IPS DF 4.7 (cell line): Measurements from ENCODE around the gene TEX2.
A peak's percentile ranks its signal among the peaks of the same experiment; 100 is the strongest.

ENCODE experiments used
- DNase-seq: peaks from one replicate; pipeline ENCODE4 v3.0.0-alpha.2; 2013; ENCODE audit warnings: low spot score; ENCODE audit errors: extremely low read depth

TEX2 gene, protein sequence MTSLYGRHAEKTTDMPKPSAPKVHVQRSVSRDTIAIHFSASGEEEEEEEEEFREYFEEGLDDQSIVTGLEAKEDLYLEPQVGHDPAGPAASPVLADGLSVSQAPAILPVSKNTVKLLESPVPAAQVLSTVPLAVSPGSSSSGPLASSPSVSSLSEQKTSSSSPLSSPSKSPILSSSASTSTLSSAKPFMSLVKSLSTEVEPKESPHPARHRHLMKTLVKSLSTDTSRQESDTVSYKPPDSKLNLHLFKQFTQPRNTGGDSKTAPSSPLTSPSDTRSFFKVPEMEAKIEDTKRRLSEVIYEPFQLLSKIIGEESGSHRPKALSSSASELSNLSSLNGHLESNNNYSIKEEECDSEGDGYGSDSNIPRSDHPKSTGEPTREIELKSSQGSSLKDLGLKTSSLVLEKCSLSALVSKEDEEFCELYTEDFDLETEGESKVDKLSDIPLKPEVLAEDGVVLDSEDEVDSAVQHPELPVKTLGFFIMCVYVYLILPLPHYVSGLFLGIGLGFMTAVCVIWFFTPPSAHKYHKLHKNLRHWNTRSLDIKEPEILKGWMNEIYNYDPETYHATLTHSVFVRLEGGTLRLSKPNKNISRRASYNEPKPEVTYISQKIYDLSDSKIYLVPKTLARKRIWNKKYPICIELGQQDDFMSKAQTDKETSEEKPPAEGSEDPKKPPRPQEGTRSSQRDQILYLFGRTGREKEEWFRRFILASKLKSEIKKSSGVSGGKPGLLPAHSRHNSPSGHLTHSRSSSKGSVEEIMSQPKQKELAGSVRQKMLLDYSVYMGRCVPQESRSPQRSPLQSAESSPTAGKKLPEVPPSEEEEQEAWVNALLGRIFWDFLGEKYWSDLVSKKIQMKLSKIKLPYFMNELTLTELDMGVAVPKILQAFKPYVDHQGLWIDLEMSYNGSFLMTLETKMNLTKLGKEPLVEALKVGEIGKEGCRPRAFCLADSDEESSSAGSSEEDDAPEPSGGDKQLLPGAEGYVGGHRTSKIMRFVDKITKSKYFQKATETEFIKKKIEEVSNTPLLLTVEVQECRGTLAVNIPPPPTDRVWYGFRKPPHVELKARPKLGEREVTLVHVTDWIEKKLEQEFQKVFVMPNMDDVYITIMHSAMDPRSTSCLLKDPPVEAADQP

DNA sequence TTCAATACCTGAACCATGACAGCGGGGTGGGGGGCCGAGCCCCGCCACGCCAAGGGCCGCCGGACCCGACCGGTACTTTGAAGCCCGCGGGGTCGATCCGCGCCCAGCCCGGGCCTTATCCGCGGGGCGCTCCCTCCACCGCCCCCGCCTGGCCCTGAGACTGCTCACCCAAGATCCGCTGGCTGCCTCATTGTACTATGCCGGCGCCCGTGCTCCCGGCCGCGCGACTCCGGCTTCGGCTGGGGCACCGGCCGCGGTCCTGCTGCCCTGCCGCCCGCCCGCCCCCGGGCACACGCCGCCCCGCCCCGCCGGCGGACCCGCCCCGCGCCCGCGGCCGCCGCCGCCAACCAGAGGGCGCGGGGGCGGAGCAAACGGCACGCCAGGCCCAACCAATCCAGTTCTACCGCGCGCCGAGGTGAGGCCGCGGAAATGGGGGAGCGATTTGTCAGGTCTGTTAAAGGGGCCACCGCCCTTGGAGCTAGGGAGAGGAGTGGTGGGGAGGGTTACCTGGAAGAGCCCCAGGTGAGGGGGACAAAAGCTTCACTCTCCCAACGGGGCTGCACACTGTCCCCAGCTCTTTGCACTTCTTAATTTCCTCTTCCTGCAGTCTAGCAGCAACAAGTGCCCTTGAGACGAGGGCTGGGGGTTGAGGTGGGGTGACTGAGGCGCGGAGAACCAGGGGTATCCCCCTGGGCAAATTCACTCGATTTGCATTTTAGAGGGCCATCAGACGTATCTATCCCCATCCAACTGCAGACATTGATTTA lies at the start of gene TEX2:
TSS of gene TEX2 (minus strand) at position 261 of the 767 bp plus-strand sequence. CDS start 49,043 bp downstream, outside the sequence.
- peak; percentile 71 for DNase-seq

DNA sequence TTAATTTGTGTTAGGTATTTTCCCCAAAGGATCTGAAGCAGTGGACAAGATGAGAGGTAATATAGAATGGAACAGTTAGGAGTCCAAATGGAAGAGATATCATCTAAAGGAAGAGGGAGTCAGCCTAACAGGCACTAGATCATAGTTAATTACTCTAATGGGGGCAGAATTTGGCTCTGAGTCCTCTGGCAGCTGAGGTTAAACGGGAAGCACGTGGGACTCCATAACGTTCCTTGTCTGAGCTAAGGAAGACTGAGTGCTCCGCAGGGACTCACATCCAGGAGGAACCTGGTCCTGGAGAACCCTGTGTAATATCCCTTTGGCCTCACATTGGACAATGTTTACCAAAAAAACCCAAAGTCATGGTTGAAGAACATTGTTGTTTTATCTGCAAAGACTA lies 46.6 kb upstream of the TEX2 start:
- no peak for DNase-seq

DNA sequence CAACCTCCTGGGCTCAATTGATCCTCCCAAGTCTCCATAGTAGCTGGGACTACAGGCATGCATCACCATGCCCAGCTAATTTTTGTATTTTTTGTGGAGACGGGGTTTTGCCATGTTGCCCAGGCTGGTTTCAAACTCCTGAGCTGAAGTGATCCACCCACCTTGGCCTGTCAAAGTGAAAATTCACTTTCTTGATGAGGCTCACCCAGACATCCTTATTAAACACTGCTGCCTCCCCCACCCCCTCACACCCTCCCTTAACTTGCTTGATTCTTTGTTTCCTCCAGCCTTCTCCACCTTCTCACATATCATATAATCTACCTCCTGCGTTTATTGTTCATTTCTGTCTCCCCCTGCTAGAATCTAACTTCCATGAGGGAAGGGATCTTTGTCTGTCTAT lies 46.0 kb upstream of the TEX2 start:
- no peak for DNase-seq

DNA sequence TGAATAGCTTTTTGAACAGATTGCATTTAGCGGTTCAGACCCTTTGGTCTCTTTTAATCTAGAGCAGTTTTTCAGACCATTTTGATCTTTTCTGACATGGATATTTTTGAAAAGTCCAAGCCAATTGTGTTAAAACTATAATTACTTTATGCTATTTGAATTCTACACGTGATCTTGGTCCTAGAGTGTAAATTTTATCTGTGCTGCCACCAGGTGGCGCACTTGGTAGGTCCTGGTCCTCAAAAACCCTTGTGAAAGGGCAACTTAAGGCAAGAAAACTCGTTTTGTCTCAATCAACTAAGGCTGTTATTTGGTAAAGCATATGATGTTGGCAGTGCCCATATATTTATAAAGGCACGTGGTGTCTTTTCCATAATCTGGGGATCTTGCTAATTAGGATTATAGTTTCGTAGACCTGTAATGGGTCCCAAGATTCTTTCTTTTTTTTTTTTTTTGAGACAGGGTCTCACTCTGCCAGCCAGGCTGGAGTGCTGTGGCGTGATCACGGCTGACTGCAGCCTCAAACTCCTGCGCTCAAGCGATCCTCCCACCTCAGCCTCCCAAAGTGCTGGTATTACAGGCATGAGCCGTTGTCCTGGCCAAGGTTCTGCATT lies 43.9 kb upstream of the TEX2 start:
- peak; percentile 11 for DNase-seq

DNA sequence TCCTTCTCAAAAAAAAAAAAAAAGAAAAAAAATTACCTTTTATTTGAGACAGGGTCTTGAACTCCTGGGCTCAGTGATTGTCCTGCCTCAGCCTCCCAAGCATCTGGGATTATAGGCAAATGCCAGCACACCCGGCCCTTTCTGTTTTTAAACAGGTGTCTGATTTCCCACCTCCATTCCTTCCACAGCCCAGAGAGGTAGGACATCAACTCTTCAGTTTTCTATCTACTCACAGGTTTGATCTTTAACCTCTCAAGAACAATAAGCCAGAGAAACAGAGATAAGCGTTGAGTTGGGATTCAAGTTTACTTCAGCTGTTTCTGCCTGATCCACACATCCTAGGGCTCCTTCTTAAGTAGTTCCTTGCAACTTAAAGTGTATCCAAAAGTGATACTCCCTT lies 41.5 kb upstream of the TEX2 start:
- no peak for DNase-seq

DNA sequence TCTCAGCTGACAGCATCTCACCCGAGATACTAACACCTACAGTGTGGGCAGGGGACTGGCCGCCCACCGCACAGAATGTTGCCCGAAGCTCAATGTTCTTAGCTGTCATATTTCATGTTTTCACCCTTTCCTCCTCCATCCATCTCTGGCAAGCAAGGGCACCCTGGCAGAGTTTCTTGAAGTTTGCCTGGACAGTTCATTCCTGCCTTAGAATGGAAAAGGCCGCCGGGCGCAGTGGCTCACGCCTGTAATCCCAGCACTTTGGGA lies 37.6 kb upstream of the TEX2 start:
- no peak for DNase-seq

DNA sequence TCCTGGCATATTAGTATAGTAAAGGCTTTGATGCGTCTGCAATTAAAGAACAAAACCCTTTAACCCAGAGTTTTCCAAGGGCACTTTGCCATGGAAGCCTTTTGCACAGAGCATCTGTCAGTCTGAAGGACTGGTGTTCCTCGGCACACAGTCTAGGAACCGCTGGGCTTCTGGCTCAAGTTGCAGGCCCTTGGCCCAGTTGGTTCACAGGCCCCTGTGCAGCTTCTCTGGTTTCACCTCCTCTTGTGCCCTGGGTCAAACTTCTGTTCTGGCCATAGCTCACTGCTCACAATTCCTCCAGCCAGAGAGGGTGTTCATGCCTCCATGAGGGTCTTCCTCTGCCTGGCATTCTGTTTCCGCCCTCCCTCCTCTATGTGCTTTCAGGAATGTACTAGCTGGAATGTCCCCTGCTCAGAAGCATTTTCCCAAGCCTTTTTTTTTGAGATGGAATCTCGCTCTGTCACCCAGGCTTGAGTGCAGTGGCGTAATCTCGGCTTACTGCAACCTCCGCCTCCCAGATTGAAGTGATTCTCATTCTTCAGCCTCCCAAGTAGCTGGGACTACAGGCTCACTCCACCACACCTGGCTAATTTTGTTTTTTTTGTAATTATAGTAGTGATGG lies 34.5 kb upstream of the TEX2 start:
- DNase-seq: no peak

DNA sequence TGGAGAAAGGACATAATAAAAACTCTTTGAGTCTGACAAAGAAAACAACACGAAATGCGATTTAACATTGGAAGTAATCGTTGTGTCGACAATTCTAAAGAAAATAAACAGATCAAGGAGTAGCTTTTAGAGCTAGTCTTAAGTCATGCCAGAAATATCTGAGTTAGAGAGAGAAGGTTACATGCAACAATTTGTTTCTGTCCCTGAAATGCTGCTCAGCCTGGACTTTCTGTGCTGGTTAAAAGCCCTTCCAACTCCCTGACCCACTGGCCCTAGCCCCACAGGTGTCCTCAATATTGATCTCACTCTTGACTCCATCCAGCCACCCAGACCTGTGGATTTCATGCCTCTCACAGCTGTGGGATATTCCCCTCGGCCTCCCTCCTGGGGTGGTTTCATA lies 33.2 kb upstream of the TEX2 start:
- DNase-seq: no peak

DNA sequence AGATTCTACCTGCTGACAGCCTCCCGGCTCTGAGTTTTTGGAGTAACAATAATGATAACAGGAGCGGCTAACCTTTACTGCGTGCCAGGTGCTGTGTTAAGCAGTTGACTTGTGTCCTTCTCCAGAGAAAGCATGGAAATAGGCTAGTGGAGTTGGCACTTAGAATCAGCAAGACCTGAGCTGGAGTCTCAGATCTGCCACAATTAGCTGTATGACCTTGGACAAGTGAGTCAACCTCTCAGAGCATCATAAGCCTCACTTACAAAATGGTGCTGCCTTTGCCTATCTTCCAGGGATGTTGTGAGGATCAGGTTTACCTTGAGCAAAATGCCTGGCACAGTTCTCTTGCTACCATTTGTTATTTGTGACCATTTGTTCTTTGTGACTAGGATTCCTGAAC lies 32.1 kb upstream of the TEX2 start:
- no peak for DNase-seq

DNA sequence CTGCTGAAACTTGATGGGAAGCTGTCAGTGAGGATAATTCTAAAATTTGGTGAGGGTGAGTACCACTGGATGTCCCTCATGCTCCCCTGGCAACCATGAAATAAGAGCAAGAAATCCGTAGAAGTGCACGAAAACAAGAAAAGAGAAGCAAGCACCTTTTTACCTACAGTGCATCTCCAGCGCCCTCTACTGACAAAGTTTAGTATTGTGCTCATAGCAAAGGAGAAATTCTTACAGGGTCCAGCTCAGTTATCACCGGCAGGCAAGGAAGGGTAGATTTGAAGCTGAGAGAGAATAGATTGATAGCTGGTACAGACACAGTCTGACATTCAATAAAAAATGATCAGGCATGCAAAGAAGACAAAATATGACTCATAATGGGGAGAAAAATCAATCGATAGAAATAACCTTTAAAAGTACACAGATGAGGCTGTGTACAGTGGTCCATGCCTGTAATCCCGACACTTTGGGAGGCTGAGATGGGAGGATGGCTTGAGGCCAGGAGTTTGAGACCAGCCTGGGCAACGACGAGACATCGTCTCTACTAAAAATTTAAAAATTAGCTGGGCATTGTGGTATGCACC lies 28.3 kb upstream of the TEX2 start:
- peak; percentile 9 for DNase-seq

DNA sequence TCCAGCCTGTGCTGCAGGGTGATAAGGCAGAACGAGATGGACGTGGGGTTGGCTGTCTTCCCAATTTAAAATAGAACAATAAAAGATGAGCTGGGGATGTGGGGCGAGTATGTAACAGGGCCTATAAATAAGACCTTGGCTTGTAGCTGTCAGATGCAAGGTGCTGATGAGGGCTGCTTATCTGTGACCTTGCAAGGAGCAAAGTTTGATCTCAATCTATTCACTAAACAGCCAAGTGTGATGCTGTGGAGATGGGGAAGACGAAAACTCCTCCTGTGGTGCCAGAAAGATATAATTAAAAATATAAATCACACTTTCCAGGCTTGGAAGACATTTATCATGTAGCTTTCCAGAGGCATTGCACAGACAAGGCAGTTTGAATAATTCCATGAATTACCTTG lies 26.7 kb upstream of the TEX2 start:
- DNase-seq: no peak

DNA sequence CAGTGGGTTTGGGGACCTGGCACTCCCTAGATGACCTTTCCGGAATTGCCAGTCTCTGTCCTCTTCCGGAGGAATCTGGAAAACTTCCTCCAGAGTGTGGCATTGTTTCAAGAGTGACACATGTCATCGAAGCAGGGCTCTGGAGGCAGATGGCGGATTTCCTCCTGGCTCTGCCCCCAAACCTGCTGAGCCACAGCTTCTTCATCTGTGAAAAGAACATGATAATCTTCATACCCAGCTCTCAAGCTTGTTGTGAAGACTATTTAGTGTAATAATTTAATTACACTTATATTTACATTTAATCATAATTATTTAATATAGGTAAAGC lies 19.7 kb upstream of the TEX2 start:
- DNase-seq: no peak

DNA sequence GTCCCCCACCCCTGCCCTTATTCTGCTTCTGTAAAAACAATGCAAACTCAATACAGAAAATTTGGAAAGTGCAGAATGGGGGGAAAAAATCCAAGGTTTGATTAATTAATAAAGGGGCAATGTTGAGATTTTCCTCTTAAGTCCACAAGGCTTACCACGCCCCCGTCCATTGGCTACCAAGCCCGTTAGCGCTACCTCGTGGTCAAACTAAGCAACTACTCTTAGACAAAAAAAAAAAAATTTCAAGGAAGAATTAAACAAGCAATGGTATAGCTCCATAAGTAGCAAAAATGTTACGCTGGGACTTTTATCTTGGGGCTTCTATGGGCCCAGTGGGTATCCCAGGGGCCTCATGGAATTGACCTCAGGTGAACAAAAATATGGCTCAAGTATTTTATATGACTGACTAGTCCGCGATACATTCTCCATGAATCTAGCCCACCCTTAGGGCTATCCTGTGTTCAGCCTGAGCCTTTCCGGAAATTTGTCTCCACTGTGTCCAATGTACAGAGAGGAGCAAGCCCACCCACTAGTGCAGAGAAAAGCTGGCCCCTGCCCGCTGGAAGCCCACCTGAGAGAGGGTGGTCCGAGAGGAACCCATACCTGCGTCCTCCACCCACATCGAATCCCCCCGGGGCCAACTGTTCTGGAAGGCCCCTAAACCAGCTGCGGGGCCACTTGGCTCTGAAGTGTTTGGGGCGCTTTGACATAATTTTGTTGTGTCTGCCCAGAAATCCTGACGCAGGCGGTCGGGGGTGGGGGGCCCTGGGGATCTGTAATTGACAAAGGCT lies 19.1 kb upstream of the TEX2 start:
- DNase-seq: no peak

DNA sequence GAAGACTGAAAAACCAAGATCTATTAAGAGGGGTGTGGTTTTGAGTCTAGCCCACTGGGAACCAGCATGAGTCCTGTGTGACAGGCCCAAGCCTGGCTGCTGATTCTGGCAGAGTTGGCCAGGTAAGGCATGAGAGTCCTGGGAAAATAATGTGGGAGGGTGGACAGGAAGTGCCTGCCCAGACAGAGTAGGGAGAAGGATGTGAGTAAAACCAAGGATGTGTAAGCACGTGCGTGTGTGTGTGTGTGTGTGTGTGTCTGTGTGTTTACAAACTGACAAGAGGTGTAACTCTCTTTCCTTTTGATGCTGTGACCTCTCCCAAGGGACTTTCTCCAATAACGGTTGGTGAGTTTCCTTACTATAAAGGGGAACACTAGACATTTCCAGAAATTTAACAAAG lies 15.6 kb upstream of the TEX2 start:
- DNase-seq: no peak

DNA sequence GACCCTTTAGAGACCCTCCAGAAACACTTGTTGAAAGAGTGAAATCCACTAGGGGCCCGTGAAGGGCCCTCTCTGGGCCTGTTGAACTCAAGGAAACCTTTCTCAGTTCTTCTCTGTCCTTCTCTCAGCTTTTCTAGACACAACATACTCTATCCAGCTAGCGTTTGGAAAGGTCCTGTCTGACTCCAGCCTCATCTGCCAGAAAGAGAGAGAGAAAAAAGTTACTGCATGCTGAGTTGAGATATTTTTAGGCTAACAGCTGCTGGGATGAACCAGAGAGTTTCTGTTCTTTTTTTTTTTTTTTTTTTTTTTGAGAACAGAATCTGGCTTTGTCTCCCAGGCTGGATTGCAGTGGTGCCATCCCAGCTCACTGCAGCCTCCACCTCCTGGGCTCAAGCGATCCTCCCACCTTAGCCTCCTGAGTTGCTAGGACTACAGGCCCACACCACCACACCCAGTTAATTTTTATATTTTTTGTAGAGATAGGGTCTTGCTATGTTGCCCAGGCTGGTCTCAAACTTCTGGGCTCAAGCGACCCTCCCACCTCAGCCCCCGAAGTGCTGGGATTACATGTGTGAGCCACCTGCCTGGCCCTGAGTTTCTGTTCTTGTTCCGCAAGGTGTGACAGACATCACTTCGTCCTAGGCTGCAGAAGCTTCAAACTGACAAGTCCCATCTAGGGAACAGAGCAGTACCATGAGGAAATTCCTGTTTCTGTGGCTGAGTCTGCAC lies 14.9 kb upstream of the TEX2 start:
- DNase-seq: no peak

DNA sequence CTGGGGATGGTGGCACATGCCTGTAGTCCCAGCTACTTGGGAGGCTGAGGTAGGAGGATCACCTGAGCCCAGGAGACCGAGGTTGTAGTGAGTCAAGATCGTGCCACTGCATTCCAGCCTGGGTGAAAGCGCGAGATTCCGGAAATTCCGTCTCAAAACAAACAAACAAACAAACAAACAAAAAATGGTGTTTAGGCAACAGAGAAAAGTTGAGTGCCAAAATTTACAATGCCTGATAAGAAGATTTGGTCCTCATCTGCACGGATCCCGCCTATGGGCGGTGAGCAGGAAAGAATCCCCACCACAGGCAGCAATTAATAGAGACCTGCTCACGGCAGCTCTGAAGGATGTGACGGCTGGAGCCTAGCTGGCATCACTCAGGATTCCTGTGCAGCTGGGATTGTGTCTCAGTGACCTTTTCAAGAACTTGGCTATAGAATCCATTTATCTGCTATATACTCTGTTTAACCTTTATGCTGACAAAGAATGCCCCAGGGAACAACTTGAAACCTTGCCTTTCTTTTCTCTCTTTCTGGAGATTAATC lies 14.0 kb upstream of the TEX2 start:
- DNase-seq: no peak

DNA sequence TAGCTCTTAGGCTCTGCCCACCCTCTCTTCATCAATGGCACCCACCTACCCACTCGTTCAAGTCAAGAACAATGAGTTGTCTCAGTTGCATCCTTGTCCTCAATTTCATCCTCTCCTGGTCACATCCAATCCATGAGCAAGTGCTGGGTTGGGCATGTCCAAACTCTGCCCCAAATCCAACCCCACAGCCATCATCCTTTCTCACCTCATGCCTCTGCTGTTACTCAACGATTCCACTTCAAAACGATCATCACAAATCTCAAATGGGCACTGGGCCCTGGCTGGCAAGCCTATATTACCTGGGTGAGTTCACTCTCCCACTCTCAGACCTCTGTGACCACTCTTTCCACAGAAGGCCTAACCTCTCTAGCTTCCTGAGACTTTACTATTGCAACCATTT lies 12.0 kb upstream of the TEX2 start:
- DNase-seq: no peak

DNA sequence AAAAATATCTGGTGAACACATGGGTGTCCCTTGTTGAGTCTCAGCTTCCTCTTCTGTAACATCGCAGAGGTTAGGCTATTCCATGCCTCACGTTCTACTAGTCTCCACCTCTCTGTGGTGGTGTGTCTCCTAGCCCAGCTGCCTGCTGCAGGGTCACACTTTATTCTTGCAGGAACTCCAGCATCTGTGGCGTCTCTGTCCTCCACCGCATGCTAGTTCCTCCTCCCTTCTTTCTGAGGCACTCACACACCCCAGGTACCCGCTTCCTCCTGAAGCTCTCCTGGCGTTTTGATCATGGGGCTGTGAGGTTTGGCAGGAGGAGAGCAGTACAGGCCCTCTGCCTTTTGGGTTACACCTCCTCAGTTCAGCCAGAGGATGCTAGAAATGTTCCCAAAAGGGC lies 9.9 kb upstream of the TEX2 start:
- no peak for DNase-seq

DNA sequence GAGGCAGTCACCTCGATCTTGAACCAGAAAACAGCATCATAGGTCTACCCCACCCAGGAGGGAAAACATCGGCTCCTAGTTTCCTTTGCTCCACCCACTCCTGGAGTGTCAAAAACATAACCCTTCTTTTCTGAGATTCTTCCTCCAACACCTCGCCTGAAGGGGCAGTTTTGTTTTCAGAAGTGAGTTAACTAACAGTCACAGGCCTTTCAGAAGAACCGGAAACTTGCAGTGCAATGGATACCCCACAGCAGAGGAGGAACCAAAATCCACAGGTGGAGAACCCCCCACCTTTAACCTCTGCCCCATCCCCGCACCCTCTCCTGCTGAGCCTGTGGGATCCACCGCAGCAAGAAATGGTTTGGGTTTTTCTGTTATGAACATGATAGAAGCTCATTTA lies 7.8 kb upstream of the TEX2 start:
- no peak for DNase-seq
